Bronchial epithelial cell (primary cell): ENCODE results near the gene TMIGD1. TPM values are rescaled to one million over a fixed set of nuclear protein-coding genes. Genes with fewer than 3 reads are reported as not detected.

Experiments used
- DNase-seq: peaks from one replicate; pipeline ENCODE4 v3.0.0-alpha.2; 2010; ENCODE audit warnings: low read depth
- FAIRE-seq: peaks from 2 replicates; lab custom pipeline; 2011; peaks lifted over from hg19 to GRCh38; lab: Jason Lieb, UNC
- H3K27me3 ChIP-seq: 2 replicates; pipeline ENCODE4 v1.5.1; 2011; ENCODE audit warnings: low read length; ENCODE audit not compliant: control insufficient read depth, insufficient read depth
- H3K36me3 ChIP-seq: 2 replicates; pipeline ENCODE4 v1.5.1; 2011; ENCODE audit warnings: low read length; ENCODE audit not compliant: control insufficient read depth, insufficient read depth
- H3K4me3 ChIP-seq: 2 replicates; pipeline ENCODE4 v1.5.1; 2011; ENCODE audit warnings: mild to moderate bottlenecking, low read depth, low read length, control low read depth
- total RNA-seq: library from RNA; depleted of rRNA; stranded (reverse); fragments of >200 nt; gene quantifications from 2 replicates; pipeline ENCODE4 v1.2.1, GENCODE V29; 2014
- TF ChIP-seq, protein P1 (sequence below): IDR thresholded peaks from 2 replicates; pipeline ENCODE4 v1.5.1; 2011; ENCODE audit warnings: mild to moderate bottlenecking, moderate library complexity, low read length, control low read depth, inconsistent platforms; ENCODE audit not compliant: insufficient read depth, severe bottlenecking

Gene TMIGD1
- total RNA-seq, 1 donor from 2014 or later, result not detected

DNA sequence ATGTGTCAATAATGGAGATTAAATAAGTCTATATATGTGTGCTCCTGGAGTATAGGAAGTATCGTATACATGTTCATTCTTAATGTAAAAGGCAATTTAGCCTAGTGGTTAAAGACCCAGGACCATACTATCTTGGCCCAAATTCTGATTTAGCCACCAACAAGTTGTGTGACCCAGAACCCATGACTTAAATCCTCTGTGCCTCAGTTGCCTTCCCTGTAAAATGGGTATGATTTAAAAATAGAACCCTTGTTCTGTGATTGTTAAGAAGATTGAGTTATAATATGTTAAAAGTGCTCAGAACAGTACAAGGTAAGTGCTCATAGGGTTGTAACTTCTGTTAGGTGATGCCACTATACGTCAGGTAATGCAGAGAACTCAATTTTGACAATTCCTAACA, 23.3 kb downstream of the TMIGD1 start:
- TF ChIP-seq, protein P1, sequence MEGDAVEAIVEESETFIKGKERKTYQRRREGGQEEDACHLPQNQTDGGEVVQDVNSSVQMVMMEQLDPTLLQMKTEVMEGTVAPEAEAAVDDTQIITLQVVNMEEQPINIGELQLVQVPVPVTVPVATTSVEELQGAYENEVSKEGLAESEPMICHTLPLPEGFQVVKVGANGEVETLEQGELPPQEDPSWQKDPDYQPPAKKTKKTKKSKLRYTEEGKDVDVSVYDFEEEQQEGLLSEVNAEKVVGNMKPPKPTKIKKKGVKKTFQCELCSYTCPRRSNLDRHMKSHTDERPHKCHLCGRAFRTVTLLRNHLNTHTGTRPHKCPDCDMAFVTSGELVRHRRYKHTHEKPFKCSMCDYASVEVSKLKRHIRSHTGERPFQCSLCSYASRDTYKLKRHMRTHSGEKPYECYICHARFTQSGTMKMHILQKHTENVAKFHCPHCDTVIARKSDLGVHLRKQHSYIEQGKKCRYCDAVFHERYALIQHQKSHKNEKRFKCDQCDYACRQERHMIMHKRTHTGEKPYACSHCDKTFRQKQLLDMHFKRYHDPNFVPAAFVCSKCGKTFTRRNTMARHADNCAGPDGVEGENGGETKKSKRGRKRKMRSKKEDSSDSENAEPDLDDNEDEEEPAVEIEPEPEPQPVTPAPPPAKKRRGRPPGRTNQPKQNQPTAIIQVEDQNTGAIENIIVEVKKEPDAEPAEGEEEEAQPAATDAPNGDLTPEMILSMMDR, result no peak
- no peaks in the 10 kb centered on the region for H3K36me3 ChIP-seq
- FAIRE-seq, result no peak
- H3K4me3 ChIP-seq, result no peak overlapping the region
- DNase-seq, result no peak
- H3K27me3 ChIP-seq, result no peaks in the 10 kb centered on the region

DNA sequence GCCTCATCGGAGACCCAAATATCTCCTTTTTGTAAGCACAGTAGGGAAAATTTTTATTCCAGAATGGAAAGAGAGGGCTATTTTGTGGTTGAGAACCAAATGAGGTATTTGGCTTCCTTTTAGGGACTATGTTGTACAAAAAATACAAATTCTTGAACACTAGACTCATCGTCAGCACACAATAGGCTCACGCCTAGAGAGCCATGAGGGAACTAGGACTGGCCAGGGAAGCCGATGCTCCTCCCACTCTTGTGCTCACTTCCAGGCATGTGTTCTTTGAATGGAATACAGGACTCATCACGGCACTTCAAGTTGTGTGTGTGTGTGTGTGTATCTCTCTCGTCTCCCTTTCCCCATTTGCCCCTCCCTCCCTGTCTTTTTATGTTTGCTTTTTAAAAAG, 24.3 kb downstream of the TMIGD1 start:
- Histone ChIP-seq H3K27me3 (no peaks in the 10 kb centered on the region), H3K4me3 (no peak overlapping the region), H3K36me3 (no peaks in the 10 kb centered on the region)
- DNase-seq, result no peak
- TF ChIP-seq, protein P1, result no peak
- peak; percentile 13 for FAIRE-seq

DNA sequence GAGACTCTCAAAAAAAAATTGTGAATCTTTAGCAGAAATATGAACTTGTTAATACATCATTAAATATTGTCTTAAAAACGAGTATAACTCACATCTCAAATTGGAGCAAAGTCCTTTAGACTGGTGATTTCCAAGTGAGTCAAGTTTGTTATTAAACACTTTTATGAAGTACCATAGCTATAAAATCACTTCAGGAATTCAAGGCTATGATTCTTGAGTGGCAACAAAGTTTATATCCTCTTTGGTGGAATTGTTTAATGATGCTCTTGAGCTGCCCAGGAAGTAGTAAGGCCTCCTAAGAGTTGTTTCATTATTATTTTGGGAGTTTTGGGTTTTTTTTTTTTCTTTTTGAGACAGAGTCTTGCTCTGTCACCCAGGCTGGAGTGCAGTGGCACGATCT, 25.5 kb downstream of the TMIGD1 start:
- DNase-seq (no peak), FAIRE-seq (no peak)
- TF ChIP-seq, protein P1, result no peak
- Histone ChIP-seq H3K4me3 (no peak overlapping the region), H3K36me3 (no peaks in the 10 kb centered on the region), H3K27me3 (no peaks in the 10 kb centered on the region)

DNA sequence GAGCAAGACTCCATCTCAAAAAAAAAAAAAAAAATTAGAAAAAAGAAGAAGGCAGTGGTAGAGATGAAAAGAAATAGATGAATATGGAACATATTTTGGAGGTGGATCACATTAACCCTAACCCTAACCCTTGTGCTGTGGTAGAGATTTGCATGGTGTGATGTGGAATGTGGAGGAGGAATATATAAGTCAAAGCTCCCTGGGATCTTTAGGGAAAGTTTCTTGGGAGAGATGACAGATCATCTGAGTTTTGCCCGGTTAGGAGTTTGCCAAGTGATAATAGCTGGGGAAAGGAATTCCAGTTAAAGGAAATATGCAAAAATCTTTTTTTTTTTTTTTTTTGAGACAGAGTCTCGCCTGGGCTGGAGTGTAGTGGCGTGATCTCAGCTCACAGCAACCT, 29.1 kb downstream of the TMIGD1 start:
- no peaks in the 10 kb centered on the region for H3K27me3 ChIP-seq
- FAIRE-seq (no peak), DNase-seq (no peak)
- no peaks in the 10 kb centered on the region for H3K36me3 ChIP-seq
- TF ChIP-seq, protein P1, result no peak
- no peak overlapping the region for H3K4me3 ChIP-seq

DNA sequence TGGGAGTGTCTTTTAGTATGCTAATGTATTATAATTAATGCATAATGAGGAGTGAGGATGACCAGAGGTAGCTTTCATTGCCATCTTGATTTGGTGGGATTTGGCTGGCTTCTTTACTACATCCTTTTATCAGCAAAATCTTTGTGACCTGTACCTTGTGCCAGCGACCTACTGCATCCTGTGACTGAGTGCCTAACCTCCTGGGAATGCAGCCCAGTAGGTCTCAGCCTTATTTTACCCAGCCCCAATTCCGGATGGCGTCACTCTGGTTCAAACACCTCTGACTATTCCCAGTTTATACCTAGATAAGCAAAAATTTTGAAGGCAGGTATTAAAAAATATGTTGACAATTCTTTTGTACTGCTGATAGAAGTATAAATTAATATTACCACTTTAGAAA, 31.6 kb downstream of the TMIGD1 start:
- no peak overlapping the region for H3K4me3 ChIP-seq
- DNase-seq, result no peak
- H3K27me3 ChIP-seq, result no peaks in the 10 kb centered on the region
- no peak for FAIRE-seq
- H3K36me3 ChIP-seq, result no peaks in the 10 kb centered on the region
- TF ChIP-seq, protein P1, result no peak

DNA sequence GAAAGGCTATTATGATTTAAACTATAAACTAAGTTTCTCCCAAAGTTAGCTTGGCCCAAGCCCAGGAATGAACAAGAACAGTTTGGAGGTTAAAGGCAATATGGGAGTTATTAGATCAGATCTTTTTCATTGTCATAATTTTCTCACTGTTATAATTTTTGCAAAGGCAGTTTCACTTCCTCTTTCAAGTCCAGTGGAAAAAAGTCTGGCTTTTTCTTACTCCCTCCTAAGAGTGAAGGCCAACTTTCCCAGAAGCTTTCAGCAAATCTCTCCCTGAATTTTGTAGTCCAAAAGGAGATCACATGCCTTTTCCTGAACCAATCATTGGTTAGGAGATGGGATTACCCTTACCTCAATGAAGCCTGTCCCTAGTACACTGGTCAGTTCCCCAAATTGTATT, 33.0 kb downstream of the TMIGD1 start:
- Histone ChIP-seq H3K4me3 (no peak overlapping the region), H3K36me3 (no peaks in the 10 kb centered on the region), H3K27me3 (no peaks in the 10 kb centered on the region)
- DNase-seq (no peak), FAIRE-seq (no peak)
- TF ChIP-seq, protein P1, result no peak
